A549 treated with CpdA at 1 μM for 4 hours (cell line): Measurements from ENCODE around the gene RGS10. TPM values are rescaled to one million over a fixed set of nuclear protein-coding genes. Genes with fewer than 3 reads are reported as not detected.

Experiments
- total RNA-seq: library from RNA; stranded (reverse); fragments of 200-300 nt; extraction: Qiagen RNA extraction; gene quantifications from 5 replicates; pipeline ENCODE4 v1.2.3, GENCODE V29; 2022; ENCODE audit warnings: low read depth

The RGS10 gene, protein sequence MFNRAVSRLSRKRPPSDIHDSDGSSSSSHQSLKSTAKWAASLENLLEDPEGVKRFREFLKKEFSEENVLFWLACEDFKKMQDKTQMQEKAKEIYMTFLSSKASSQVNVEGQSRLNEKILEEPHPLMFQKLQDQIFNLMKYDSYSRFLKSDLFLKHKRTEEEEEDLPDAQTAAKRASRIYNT
- total RNA-seq, result 46.5 to 53.1 TPM (median 47.9 TPM) in 5 replicates

DNA sequence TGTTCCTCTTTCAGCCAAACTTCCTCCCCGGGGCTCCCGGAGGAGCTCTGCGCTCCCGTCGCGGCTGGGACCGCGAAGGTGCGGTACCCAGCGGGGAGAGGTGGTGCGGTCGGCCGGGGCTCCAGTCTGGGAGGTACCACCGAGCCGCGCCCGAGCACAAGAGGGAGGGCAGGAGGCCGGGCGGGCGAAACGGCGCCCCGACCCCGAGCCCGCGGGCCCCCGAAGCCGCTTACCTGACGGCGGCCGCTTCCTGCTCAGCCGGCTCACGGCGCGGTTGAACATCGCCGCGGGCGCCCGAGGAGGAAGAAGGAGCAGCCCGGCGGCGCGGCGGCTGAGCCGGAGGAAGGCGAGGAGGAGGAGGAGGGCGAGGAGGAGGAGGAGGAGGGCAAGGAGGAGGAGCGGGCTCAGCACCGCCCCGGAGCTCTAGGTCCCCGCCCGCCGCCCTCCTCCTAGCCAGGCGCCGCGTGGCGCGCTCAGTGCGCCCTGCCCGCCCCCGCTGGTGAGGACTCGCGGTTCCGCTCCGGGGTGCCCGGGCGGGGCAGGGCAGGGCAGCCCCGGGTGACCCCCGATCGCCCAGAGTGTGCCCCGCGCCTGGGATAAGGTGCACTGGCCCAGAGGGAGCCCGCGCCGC is at the start of gene RGS10:
RGS10 (minus strand) TSS at position 363 of the 631 bp plus-strand sequence; CDS start at position 282, 81 bp downstream.

Other genes with a start within 250 kb of the RGS10 start
- gene TIAL1, start 54.2 kb upstream of the RGS10 start, total RNA-seq, result 94.7 to 103 TPM (median 101 TPM) in 5 replicates
- gene BAG3, start 108.7 kb upstream of the RGS10 start, total RNA-seq, result 111 to 166 TPM (median 144 TPM) in 5 replicates
- 7.0 to 8.9 TPM (median 8.1 TPM) in 5 replicates for gene INPP5F, start 183.3 kb upstream of the RGS10 start, total RNA-seq